Dedifferentiated amniotic fluid mesenchymal stem cell (primary cell): ENCODE measurements around the gene MAD1L1.
"Not testable (repeated sequence)": the region's sequence is repeated elsewhere in the genome, so short reads cannot be mapped to it uniquely, and the experiment has no call there.

ENCODE experiments used
- DNase-seq: peaks from one replicate; pipeline ENCODE4 v3.0.0-alpha.2; 2016; ENCODE audit errors: extremely low spot score

The MAD1L1 gene

GRCh38 chr7:2004841-2005725 is 227.7 kb downstream of the MAD1L1 start:
- no peak for DNase-seq

GRCh38 chr7:2003931-2004812 is 228.6 kb downstream of the MAD1L1 start:
- DNase-seq: no peak

- no peak for DNase-seq
These were observed 229.3 kb downstream of the MAD1L1 start for GRCh38 chr7:2003451-2003930.

GRCh38 chr7:2002561-2003450 is 229.9 kb downstream of the MAD1L1 start:
- no peak for DNase-seq

GRCh38 chr7:2001601-2002442 is 230.9 kb downstream of the MAD1L1 start:
- no peak for DNase-seq

GRCh38 chr7:2000746-2001321 is 231.9 kb downstream of the MAD1L1 start:
- DNase-seq: no peak

GRCh38 chr7:2000153-2000687 is 232.5 kb downstream of the MAD1L1 start:
- DNase-seq: no peak

- DNase-seq: no peak
These were observed 233.3 kb downstream of the MAD1L1 start for GRCh38 chr7:1999278-1999984.

GRCh38 chr7:1998146-1998545 is 234.6 kb downstream of the MAD1L1 start:
- DNase-seq: no peak

- DNase-seq: no peak
These were observed 235.1 kb downstream of the MAD1L1 start for GRCh38 chr7:1997537-1998076.

GRCh38 chr7:1996816-1997215 is 235.9 kb downstream of the MAD1L1 start:
- no peak for DNase-seq

GRCh38 chr7:1995911-1996420 is 236.8 kb downstream of the MAD1L1 start:
- DNase-seq: not testable (repeated sequence)

GRCh38 chr7:1995426-1995825 is 237.3 kb downstream of the MAD1L1 start:
- no peak for DNase-seq

- DNase-seq: no peak
These were observed 237.8 kb downstream of the MAD1L1 start for GRCh38 chr7:1994931-1995330.

GRCh38 chr7:1993776-1994740 is 238.7 kb downstream of the MAD1L1 start:
- no peak for DNase-seq

- no peak for DNase-seq
These were observed 239.6 kb downstream of the MAD1L1 start for GRCh38 chr7:1993031-1993695.

- DNase-seq: no peak
These were observed 240.2 kb downstream of the MAD1L1 start for GRCh38 chr7:1992554-1992953.
